K562 (cell line): ENCODE measurements around the gene IDH3G.

Experiments used
- ETV6 ChIP-seq, 3 experiments: fragments of 150-350 bp in 1 of 3; sonication (generic) in 1 of 3; formaldehyde crosslinking in 1 of 3; IDR thresholded peaks; 2 replicates each; pipeline versions ENCODE4 v1.6.1 to v1.8.0; 2014 to 2022; ENCODE audit warnings: borderline replicate concordance in 2 of 3, low read depth in 2 of 3, antibody characterized with exemption in 1 of 3, low read length in 1 of 3, mild to moderate bottlenecking in 1 of 3, missing genetic modification reagents in 1 of 3
- EZH2 ChIP-seq: IDR thresholded peaks from 2 replicates; pipeline ENCODE4 v1.6.1; 2012; ENCODE audit warnings: low read depth, mild to moderate bottlenecking, inconsistent platforms, low read length, borderline replicate concordance
- FOXJ2 ChIP-seq: fragments of 200-800 bp; sonication (Bioruptor generic); IDR thresholded peaks from 2 replicates; pipeline ENCODE4 v1.6.1; 2016; ENCODE audit warnings: missing genetic modification characterization, missing compliant biosample characterization
- MED1 ChIP-seq: sonication (generic); formaldehyde crosslinking; IDR thresholded peaks from 2 replicates; pipeline ENCODE4 v1.8.1; 2023; ENCODE audit warnings: missing genetic modification reagents, borderline replicate concordance
- NCOA4 ChIP-seq: fragments of 450-650 bp; IDR thresholded peaks from 2 replicates; pipeline ENCODE4 v1.6.1; 2018; ENCODE audit warnings: mild to moderate bottlenecking; ENCODE audit not compliant: partially characterized antibody
- NR2C2 ChIP-seq, 2 experiments: fragments of 200-800 bp in 1 of 2; sonication (Bioruptor generic) in 1 of 2; sonication (generic) in 1 of 2; formaldehyde crosslinking in 1 of 2; IDR thresholded peaks; 2 replicates each; pipeline versions ENCODE4 v1.6.1 to v1.8.0; 2016 to 2022; ENCODE audit warnings: mild to moderate bottlenecking in 1 of 2, missing compliant biosample characterization in 1 of 2, missing genetic modification characterization in 1 of 2, missing genetic modification reagents in 1 of 2
- POLR2A ChIP-seq: fragments of 450-650 bp; conservative IDR thresholded peaks from 2 replicates; pipeline ENCODE4 v1.6.1; 2016
- POLR2AphosphoS5 ChIP-seq: IDR thresholded peaks from 2 replicates; pipeline ENCODE4 v1.6.1; 2011; ENCODE audit warnings: mild to moderate bottlenecking, low read depth, low read length, moderate library complexity; ENCODE audit not compliant: control insufficient read depth, insufficient read depth
- TAF1 ChIP-seq: IDR thresholded peaks from 2 replicates; pipeline ENCODE4 v1.6.1; 2011; ENCODE audit warnings: mild to moderate bottlenecking, low read length, moderate library complexity; ENCODE audit not compliant: insufficient read depth, control insufficient read depth, severe bottlenecking; ENCODE audit errors: extremely low read depth
- TCF7L2 ChIP-seq: fragments of 150-350 bp; IDR thresholded peaks from 2 replicates; pipeline ENCODE4 v1.6.1; 2016; ENCODE audit warnings: low read depth, mild to moderate bottlenecking, low read length, moderate library complexity
- ZBTB7A ChIP-seq: IDR thresholded peaks from 2 replicates; pipeline ENCODE4 v1.6.1; 2011; ENCODE audit warnings: low read depth, mild to moderate bottlenecking, low read length, moderate library complexity, borderline replicate concordance; ENCODE audit not compliant: control insufficient read depth
- TF ChIP-seq, protein P1 (sequence below): IDR thresholded peaks from 2 replicates; pipeline ENCODE4 v1.6.1; 2014; ENCODE audit warnings: antibody characterized with exemption
- TF ChIP-seq, protein P2 (sequence below), 3 experiments: IDR thresholded peaks in 2 of 3; conservative IDR thresholded peaks in 1 of 3; 2 replicates each; pipeline ENCODE4 v1.5.1; 2011 to 2012; ENCODE audit warnings: low read length in 3 of 3, mild to moderate bottlenecking in 3 of 3, control low read depth in 2 of 3, improper control_type of control experiment in 1 of 3, inconsistent platforms in 1 of 3, low read depth in 1 of 3, mixed read lengths in 1 of 3, moderate library complexity in 1 of 3; ENCODE audit not compliant: insufficient read depth in 2 of 3
- TF ChIP-seq, protein P3 (sequence below), 2 experiments: fragments of 450-650 bp; conservative IDR thresholded peaks; 2 replicates each; pipeline ENCODE4 v1.6.1; 2017; ENCODE audit warnings: mild to moderate bottlenecking in 2 of 2, moderate library complexity in 2 of 2

DNA sequence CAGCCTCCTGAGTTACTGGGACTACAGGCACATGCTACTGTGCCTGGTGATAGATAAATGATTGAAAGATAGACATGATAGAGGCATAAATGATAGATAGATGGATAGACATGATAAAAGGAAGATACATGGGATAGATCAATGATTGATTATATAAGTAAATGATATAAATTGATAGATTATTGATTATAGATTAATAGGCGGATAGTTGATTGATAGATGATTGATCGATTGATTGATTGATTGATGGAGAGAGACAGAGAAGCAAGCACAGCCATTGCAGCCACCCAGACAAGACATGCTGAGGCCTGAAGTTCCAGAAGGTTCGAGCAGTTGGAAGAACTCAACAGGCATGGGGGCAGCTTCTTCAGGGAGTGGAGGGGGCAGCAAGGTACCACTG, 47.8 kb downstream of the IDH3G start:
- TF ChIP-seq EZH2, result no peak
- TF ChIP-seq NCOA4, result no peak
- no peak for TF ChIP-seq TCF7L2
- TF ChIP-seq TAF1, result no peak
- TF ChIP-seq, protein P1, sequence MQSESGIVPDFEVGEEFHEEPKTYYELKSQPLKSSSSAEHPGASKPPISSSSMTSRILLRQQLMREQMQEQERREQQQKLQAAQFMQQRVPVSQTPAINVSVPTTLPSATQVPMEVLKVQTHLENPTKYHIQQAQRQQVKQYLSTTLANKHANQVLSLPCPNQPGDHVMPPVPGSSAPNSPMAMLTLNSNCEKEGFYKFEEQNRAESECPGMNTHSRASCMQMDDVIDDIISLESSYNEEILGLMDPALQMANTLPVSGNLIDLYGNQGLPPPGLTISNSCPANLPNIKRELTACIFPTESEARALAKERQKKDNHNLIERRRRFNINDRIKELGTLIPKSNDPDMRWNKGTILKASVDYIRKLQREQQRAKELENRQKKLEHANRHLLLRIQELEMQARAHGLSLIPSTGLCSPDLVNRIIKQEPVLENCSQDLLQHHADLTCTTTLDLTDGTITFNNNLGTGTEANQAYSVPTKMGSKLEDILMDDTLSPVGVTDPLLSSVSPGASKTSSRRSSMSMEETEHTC, result no peak
- no peak for TF ChIP-seq POLR2A
- TF ChIP-seq, protein P2, sequence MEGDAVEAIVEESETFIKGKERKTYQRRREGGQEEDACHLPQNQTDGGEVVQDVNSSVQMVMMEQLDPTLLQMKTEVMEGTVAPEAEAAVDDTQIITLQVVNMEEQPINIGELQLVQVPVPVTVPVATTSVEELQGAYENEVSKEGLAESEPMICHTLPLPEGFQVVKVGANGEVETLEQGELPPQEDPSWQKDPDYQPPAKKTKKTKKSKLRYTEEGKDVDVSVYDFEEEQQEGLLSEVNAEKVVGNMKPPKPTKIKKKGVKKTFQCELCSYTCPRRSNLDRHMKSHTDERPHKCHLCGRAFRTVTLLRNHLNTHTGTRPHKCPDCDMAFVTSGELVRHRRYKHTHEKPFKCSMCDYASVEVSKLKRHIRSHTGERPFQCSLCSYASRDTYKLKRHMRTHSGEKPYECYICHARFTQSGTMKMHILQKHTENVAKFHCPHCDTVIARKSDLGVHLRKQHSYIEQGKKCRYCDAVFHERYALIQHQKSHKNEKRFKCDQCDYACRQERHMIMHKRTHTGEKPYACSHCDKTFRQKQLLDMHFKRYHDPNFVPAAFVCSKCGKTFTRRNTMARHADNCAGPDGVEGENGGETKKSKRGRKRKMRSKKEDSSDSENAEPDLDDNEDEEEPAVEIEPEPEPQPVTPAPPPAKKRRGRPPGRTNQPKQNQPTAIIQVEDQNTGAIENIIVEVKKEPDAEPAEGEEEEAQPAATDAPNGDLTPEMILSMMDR (IDR thresholded peaks at IDR 0.05 in 2 of 3, conservative IDR thresholded peaks at IDR 0.05 in 1 of 3; ENCODE audit: insufficient read depth in 2 of 3, low read depth in 1 of 3, low read length in 3 of 3), result no peak
- TF ChIP-seq, protein P3, sequence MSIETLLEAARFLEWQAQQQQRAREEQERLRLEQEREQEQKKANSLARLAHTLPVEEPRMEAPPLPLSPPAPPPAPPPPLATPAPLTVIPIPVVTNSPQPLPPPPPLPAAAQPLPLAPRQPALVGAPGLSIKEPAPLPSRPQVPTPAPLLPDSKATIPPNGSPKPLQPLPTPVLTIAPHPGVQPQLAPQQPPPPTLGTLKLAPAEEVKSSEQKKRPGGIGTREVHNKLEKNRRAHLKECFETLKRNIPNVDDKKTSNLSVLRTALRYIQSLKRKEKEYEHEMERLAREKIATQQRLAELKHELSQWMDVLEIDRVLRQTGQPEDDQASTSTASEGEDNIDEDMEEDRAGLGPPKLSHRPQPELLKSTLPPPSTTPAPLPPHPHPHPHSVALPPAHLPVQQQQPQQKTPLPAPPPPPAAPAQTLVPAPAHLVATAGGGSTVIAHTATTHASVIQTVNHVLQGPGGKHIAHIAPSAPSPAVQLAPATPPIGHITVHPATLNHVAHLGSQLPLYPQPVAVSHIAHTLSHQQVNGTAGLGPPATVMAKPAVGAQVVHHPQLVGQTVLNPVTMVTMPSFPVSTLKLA (conservative IDR thresholded peaks at IDR 0.05), result no peak
- TF ChIP-seq MED1, result no peak
- no peak for TF ChIP-seq ETV6 (IDR thresholded peaks at IDR 0.05; ENCODE audit: borderline replicate concordance in 1 of 2, low read depth in 2 of 2, low read length in 1 of 2)
- TF ChIP-seq ETV6 (CRISPR knock-in tag; IDR thresholded peaks at IDR 0.05; ENCODE audit: borderline replicate concordance), result no peak
- no peak for TF ChIP-seq ZBTB7A
- no peak for TF ChIP-seq NR2C2 (CRISPR knock-in tag; IDR thresholded peaks at IDR 0.05)
- no peak for TF ChIP-seq NR2C2 (tag; IDR thresholded peaks at IDR 0.05)
- no peak for TF ChIP-seq POLR2AphosphoS5
- TF ChIP-seq FOXJ2 (tag), result no peak
